HG03064 (cell line): ENCODE measurements around the gene SAP30BP.
A peak's percentile ranks its signal among the peaks of the same experiment; 100 is the strongest.

Source experiments
- ATAC-seq: cut with Tn5 transposase; IDR thresholded peaks from one replicate; pipeline ENCODE4 v1.9.1; 2021; ENCODE audit warnings: low read depth; ENCODE audit not compliant: unreplicated experiment

The SAP30BP gene

DNA sequence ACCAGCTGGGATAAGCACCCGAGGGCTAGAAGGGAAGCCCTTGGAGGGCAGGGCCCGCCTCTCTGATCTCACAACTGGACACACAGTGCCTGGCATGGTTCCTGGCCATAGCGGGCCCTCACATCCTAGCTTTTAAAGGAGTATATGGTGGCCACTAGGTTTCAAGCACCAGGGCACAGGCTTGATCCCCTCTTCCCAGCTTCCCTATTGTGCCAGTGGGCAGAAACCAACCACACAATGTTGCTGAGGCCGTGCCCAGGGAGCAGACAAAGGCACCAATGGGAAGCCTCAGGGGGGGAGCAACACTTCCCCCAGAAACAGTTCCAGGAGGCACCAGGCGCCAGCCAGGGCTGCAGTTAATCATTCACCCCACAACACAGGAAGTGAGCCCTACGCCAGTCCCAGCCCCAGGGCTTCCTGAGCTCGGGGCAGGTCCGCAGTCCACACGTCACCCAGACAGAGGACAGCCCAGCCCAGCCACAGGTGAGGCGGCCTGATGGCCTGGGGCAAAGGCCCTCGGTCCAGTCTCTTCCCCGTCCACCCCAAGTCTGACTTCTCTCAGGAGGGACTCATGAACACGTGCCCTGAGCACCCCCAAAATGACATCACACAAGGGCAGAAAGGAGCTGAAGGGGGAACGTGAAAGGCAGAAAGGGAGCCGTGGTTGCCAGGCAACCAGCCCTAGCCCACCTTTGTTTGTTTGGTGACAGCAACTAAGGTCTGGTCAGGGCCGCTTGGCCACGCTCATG lies 21.1 kb upstream of the SAP30BP start:
- no peak for ATAC-seq

DNA sequence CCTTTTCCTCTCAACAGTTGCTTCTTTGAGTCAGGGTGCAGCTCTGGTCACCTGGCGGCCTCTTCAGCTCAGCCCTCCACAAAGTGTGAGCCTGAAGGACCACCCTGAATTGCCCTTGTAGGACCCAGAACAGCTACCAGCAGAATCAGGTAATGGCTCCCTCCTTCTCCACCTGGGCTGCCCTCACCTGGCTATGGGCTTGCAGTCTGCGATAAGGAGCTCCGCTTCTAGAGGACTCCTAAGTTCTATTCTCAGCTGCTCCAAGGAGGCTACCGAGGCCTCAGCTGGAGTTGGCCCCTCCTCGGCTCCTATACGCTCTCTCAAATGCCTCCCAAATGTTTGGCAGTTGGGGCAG lies 20.5 kb upstream of the SAP30BP start:
- ATAC-seq: no peak

DNA sequence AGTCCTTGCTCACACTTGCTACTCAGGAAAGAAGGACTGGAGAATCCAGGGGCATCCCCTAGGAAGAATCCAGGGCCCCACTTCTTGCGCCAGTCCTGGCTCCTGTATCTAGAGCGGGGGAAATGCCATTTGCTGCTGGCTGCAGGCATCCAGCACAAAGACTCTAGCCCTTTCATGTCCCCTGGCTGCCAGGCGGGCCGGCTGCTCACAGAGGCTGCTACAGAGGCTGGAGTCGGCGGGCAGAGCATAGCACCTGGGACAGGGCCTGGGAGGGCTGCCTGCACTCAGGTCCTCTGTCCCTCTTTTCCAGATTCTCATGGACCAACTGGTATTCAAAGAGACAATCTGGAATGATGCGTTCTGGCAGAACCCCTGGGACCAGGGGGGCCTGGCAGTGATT lies 20.1 kb upstream of the SAP30BP start:
- ATAC-seq: no peak

DNA sequence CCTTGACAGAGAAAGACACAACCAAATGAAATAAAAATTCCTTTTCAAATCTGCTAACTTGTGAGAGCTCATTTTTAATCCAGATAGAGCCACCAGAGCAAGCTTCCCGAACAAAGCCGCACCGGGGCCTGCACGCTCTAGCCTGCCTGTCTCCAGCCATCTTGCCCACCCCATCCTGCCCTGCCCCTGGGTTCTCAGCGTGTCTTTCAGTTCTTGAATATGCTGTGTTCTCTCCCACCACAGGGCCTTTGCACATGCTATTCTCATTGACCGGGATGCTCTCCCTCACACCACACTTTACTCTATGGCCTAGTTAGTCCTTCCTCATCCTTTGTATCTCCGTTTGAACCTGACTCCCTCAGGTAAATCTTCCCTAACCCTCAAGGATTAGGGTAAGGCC lies 19.2 kb upstream of the SAP30BP start:
- no peak for ATAC-seq

DNA sequence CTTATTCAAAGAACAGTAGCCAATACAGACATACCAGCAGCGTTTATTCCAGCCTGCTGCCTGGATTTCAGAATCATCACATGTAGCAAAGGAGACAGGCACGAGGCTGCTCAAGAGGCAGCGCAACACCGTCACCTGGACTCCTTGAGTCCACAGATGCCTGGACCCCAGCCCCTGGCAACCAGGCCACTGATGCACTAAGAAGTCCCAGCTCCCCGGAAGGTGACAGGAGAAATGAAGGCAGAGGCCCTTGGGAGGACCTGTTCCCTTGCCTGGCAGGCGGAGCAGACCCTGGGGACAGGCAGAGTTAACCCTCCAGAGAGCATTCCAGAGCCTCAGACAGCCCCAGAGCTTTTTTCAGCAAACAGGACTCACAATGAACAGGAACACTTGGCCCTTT lies 17.5 kb upstream of the SAP30BP start:
- ATAC-seq: no peak

DNA sequence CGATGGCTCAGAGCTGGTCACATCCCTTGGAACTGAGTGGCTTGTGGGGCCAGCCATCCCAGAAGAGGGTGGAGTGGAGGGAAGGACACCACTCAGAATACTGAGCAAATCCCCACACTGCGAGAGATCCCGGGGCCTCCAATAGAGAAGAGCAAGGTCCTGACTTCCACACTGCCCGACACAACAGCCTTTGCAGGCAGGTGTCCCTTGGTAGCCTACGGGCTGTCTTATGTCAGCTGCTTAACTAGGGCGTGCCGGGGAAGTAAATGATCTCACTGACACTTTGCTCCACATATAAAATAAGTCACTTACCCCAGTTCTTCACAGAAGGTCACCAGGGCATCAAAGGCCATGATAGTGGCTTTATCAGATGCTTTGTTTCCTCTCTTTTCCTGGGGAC lies 16.3 kb upstream of the SAP30BP start:
- no peak for ATAC-seq

DNA sequence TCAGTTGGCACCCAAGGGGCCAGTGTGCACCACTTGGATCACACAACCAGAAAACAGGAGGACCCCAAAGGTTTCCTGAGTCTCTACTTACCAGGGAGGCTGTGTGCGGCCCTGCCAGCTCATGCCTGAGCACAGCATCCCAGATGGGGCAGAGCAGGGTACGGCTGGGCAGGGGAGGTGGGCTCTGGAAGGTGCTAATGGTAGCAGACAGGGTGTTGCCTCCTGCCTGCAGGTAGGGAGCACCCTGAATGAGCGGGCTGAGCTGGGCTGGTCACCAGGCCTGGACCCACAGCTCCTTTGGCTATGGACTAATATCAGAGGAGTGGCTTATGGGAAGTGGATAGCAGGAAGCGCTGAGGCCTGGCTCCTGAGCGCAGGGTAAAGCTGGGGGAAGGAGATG lies 14.8 kb upstream of the SAP30BP start:
- no peak for ATAC-seq

DNA sequence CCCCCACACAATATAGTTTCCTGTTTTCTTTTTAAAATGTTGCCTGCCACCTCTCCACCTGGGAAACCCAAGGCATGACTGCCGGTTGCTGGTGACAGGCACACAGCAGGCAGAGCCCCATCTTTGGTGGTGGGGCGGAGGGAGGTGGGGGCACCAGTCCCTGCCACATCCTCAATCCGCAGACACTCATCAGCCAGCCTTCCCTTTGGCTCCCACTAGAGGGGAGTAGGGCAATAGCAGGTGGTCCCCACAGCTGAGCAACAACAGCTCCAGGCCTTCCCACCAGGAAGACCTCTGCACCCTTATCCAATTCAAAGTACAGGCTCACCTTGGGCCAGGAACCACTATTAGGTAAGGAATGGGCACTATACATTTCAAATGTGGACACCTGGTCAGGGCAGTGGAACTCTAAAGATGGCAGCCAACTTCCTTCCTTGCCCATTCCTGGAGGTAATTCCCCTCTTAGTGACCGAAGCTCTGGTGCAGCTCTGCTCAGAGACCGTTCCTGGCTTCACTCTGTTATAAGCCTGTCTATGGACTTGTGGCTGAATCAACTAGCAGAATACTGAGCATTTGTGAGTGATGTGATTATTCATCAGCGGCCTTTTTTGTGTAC lies 14.1 kb upstream of the SAP30BP start:
- no peak for ATAC-seq

DNA sequence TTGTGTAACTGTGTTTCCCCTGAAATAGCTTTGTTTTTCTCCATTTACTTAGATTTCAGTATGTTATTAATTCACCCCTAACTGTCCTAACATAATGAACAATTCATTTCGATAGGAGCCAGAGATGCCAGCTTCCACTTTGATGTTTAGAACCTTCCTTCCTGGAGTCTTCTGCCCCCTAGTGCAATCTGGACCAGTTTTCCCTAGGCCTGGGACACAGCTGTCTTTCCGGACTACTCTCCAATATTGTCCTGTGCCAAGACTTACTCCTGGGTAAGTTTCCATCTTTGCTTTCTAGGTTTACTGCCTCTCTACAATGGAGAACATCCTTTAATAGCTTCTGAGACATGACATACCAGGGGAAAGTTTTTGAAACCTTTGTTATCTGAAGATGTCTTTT lies 13.0 kb upstream of the SAP30BP start:
- no peak for ATAC-seq

DNA sequence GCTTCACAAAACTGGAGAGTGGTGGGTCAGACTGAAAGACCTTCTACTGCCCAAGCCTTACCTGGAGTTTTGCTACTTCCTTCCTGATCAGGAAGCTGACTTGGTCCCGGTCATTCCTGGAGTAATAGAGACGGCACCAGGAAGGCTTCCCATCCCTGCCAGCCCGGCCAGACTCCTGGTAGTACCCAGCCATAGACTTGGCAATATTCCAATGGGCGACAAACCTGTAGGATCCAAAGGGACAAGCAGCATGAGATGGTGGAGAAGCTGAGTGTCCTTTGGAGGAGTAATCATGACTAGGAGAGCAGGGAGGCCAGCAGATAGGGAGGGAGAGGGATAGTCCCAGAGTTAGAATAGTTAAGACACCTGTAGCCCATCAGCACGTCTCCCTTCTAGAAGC lies 8.9 kb upstream of the SAP30BP start:
- no peak for ATAC-seq

DNA sequence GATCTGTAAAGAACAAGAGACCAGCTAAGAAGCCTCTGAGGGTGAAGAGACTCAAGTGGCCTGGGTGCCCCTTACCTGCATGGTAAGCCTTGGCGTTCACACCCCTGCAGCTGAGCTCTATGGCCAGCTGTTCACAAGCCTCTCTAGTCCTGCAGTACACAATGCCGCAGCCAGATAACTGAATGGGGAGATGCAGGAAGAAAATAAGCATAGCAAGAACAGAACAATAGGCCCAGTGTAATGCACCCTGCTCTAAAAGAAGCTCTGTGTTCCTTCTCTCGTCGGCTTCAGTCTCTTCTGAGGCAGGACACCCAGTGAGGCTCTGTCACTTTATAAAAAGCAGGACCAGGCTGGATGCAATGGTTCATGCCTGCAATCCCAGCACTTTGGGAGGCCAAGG lies 5.6 kb upstream of the SAP30BP start:
- no peak for ATAC-seq

DNA sequence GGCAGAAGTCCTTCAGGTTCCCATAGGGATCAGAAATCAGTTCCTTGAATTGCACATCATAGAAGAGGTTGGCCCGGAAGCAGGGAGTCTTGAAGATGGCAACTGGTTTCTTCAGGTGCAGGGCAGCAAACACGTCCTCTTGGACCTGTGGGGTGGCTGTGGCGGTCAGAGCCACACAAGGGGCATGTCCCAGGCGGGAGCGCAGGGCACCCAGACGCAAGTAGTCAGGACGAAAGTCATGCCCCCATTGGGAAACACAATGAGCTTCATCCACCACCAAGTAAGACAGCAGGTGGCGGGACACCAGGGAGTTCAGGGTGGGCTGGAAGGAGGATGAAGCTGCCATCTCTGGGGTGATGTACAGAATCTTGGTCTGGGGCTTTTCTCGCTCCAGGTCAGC lies 4.6 kb upstream of the SAP30BP start:
- no peak for ATAC-seq

DNA sequence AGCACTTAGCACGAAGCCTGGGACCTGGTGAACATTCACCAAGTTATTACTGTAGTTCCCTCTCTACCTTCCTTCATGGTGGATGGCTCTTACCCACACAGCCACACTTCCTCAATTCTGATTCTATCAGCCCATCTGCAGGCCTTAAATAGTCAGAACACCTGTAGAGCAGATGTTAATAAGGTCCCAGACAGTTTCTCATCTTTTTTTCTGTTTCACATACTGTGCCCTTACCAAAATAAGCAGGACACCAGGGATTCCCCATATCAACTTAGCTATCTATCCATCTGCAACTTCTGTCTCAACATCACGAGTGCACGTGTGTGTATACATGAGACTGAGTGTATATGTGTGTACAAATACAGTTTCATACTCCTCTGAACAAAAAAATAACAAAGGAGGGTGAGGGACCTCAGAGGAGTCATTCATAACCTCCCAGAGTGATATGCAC lies 3.0 kb upstream of the SAP30BP start:
- peak; percentile 59 for ATAC-seq

DNA sequence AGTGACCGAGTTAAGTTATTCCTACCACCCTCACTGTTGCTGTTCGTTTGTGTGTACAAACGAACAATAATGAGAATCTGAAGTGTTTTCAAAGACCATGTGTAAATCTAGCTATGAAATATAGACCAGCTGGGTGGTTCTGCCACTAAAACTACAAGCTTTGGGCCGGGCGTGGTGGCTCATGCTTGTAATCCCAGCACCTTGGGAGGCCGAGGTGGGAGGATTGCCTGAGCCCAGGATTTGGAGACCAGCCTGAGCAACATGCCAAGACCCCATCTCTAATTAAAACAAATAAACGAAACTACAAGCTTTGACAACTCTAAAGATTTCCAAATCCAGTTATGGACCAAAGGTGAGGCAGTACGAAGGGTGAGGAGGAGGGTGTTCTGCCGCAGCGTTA lies 1.2 kb upstream of the SAP30BP start:
- ATAC-seq: no peak

DNA sequence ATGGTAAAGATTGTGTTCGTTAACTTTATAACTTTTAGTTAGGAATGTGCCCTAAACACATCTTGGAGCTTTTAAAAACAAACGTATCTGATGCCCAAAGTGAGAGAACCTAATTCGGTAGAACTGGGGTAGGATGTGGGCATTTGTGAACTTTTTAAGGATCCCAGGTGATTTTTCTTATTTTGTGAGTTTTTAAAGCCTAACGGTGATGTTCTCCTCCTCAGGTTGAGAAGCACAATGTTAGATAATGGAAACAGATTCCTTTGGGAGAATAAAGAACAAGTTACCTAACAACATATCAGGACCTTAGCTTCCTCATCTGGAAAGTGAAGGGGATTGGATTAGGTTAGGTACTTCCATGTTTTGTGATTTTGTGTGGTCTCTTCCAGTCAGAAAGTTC lies 687 bp downstream of the SAP30BP start:
- no peak for ATAC-seq

DNA sequence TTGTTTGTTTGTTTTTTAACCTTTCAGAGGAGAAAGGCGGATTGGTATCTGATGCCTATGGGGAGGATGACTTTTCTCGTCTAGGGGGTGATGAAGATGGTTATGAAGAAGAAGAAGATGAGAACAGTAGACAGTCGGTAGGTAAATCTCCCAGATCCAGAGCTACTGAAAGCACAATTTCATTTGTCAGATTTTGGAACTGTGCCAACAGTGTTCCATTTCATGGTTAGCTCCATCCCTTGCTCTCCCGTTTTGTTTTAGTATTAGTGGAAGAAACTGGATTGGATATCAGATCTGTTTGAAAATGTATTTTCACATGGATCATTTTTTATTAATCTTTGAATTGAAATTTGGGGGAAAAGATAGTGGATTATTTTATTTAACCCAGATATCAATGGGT lies 1.4 kb downstream of the SAP30BP start:
- ATAC-seq: no peak

DNA sequence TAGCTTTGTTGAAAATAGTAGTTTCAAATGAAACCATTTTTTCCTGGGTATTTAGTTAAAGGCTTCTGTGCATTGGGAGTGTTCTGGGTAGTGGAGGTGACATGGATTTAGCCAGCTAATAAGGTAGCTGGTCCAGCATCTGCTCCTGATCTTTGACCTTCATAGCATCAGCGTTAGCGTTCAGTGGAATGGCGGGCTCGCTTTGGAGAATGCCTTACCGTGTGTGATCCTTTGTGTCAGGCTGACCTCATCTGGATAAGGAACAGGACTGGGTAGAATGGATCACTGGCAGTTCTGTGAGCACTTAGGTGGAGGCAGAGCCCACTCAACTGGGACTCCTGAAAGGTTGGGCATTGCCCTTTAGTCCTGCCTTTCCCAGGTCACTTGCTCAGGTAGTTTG lies 3.7 kb downstream of the SAP30BP start:
- no peak for ATAC-seq

DNA sequence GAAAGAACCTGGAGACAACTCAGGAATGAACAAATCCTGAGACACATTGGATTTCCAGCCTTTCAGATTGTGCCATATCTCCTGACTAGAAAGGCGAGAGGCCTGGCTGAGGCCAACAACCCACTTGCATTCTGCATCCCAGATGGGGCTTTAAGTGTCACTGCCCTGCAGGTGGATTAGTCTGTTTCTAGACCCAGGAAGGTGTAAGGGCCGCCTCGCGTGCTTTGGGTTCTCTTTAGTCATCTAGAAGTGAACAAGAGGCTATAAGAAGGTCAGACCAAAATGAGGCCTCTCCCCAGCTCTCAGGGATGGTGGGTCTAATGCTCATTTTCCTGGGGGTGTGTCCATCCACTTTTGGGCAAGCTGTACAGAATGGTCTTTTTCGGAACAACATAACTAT lies 4.9 kb downstream of the SAP30BP start:
- ATAC-seq: no peak

DNA sequence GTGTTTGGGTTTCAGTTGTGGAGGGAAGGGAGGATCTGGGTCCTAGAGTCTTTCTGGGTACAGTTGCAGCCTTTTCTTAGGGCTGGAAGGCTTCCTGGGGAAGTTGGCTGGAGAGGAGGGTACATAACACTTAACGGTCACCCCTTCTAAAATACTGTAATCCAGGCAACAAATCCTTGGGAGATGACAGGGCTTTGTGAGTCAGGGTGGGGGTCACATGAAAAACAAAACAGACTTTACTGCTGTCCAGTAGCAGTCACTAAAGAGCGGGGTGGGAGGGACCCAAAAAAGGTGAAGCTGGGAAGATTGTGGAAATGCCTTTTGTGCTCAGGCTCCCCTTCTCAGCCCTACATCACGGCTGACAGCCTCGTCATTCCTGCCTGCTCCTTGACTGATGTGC lies 6.3 kb downstream of the SAP30BP start:
- ATAC-seq: no peak

DNA sequence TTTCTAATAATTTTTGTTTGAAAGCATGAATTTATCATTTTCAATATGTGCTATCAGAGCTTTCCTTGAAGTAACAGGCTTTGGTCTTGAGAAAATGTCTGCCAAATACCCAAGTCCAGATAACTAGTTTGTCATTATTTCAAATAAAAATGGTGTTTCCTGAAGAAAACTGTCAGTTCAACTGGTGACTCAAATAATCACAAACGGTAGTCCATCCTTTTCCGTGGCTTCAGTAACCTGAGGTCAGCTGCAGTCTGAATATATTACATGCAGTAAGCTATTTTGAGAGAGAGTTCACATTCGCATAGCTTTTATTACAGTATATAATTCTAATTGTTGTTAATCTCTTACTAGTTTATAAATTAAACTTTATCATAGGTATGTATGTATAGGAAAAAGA lies 9.3 kb downstream of the SAP30BP start:
- no peak for ATAC-seq

DNA sequence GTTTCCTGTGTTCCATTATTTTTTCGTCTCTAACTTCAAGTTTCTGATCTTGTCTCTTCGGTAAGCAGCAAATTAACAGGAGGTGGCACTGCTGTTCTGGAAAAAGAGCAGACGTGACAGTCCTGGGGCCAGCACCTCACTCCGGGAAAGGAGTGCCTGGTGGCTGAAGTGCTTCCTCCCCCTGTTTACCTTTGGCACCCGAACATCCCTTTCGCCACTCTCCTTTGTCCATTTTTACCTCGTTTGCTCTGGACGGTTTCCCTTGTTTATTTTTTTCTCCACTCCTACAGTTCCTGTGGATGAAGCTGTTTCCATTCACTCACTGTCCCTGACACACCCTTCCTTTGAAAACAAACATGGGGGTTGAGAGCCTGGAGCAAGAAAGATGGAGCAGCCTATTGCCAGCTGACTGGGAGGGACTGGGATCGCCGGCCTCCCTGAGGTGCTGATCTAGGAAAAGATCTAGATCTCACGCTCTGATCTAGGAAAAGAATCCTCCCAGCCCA lies 12.6 kb downstream of the SAP30BP start:
- no peak for ATAC-seq

DNA sequence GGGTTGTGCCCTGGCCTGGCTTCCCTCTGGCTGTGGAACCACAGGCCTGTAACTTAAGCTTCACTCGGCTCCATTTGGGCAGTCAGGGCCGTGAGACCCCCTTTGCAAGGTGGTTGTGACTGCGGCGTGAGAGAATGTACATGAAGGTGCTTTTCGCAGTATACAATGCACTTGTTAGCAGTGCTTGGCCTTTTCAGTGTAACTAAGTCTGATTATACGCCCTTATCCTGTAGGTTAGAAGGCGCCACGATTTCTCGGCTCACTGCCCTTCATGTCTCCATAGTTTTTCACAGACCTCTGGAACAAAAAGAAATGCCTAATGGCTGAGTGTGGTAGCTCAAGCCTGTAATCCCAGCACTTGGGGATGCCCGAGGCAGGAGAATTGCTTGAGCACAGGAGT lies 13.3 kb downstream of the SAP30BP start:
- ATAC-seq: no peak
